ENCODE measurements around the gene HIVEP3. TPM values are rescaled to one million over a fixed set of nuclear protein-coding genes. Genes with fewer than 3 reads are reported as not detected.

HIVEP3 gene
- total RNA-seq, 1 donor from 2014 or later = 2.9 TPM

DNA sequence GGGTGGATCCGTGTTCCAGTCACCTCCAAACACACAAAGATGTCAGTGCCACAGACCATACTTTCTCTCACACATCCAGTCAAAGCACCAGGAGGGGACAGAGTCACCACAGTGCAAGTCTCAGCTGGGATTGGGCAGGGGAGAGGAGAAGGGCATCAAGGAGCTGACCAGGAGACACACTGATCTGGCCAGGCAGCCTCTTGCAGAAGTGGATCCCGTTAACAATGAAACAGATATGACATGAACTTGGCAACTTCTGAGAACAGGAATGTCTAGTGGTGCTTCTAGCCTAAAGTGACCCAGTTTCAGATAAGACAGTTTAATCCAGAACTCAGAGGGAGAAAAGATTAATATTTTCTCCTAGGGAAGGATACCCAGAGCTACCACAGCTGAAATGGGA is 71.0 kb downstream of the HIVEP3 start:
- H3K27ac ChIP-seq = no peak overlapping the region
- intact Hi-C loops (cut with DNase I) = no loop called here
- H3K36me3 ChIP-seq = no peaks in the 10 kb centered on the region
- DNase-seq (ENCODE audit: extremely low spot score in 2 of 2) = no peak
- peaks cover 3% of the 10 kb centered on the region for H3K4me1 ChIP-seq
- no peak overlapping the region for H3K4me3 ChIP-seq
- TF ChIP-seq, protein P1, sequence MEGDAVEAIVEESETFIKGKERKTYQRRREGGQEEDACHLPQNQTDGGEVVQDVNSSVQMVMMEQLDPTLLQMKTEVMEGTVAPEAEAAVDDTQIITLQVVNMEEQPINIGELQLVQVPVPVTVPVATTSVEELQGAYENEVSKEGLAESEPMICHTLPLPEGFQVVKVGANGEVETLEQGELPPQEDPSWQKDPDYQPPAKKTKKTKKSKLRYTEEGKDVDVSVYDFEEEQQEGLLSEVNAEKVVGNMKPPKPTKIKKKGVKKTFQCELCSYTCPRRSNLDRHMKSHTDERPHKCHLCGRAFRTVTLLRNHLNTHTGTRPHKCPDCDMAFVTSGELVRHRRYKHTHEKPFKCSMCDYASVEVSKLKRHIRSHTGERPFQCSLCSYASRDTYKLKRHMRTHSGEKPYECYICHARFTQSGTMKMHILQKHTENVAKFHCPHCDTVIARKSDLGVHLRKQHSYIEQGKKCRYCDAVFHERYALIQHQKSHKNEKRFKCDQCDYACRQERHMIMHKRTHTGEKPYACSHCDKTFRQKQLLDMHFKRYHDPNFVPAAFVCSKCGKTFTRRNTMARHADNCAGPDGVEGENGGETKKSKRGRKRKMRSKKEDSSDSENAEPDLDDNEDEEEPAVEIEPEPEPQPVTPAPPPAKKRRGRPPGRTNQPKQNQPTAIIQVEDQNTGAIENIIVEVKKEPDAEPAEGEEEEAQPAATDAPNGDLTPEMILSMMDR (IDR thresholded peaks at IDR 0.05) = no peak
- TF ChIP-seq POLR2A (IDR thresholded peaks at IDR 0.05) = no peak
- no peak for TF ChIP-seq POLR2AphosphoS5 (IDR thresholded peaks at IDR 0.05; ENCODE audit: insufficient read depth in 1 of 2, low read depth in 1 of 2)
- no peaks in the 10 kb centered on the region for H3K27me3 ChIP-seq
- H3K9me3 ChIP-seq = no peaks in the 10 kb centered on the region

DNA sequence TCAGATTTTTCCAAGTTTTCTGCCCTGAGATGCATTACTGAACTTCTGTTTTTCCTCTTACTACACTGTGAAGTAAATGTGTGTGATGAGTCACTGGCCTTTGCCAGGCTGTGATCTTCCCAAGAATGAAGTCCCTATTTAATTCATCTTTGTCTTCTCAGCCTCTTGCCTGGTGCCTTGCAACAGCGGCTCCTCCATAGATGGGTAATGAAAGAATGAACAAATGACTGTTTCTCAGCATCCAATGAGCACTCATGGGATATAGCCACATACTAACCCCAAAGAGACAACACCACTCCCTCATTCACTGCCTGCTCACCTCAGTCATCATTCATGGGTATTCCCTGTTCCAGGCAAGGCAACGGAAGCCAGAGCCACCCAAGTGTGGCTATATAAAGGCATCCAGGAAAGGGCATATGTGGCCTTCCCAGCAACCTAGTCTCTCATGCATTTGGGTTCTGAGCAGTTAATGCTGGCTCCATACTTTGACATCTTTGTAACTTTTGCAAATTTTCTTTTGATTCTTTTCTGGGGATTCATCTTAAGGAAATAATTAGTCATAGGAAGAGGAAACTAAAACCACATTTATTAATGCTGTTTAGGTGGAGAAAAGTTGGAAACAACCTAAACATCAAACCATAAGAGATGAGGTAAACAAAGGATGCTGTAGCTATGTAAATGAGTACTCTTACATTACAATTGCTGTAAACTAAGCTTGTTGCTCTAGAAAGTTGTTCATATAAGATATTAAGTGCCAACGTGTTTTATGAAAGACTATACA is 71.9 kb downstream of the HIVEP3 start:
- no peaks in the 10 kb centered on the region for H3K4me1 ChIP-seq
- DNase-seq (ENCODE audit: extremely low spot score in 2 of 2) = no peak
- TF ChIP-seq, protein P1 (IDR thresholded peaks at IDR 0.05) = no peak
- no peak for TF ChIP-seq POLR2AphosphoS5 (IDR thresholded peaks at IDR 0.05; ENCODE audit: insufficient read depth in 1 of 2, low read depth in 1 of 2)
- no peak for TF ChIP-seq POLR2A (IDR thresholded peaks at IDR 0.05)
- no peak overlapping the region for H3K27ac ChIP-seq
- no peaks in the 10 kb centered on the region for H3K27me3 ChIP-seq
- no peaks in the 10 kb centered on the region for H3K36me3 ChIP-seq
- intact Hi-C loops (cut with DNase I) = no loop called here
- H3K4me3 ChIP-seq = no peak overlapping the region
- H3K9me3 ChIP-seq = no peaks in the 10 kb centered on the region

DNA sequence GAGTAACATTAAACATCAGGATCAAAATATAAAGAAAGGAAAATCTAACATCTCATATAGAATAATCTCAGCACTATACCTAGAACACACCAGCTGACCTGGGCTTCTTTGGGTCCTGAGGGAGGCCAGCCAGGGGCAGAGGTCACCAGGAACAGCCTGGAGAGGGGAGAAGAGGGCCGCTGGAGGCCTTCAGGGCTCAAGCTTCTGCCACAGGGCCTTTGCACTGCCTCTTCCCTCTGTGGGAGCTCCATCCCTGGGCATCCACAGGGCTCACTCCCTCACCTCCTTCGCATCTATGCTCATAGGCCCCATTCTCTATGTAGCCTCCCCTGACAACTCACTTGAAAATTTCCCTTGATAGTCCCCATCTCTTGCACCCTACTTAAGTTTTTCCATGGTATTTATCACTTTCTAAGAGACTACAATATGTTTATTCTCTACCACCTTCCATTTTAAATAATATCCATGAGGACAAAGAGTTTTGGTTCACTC is 73.9 kb downstream of the HIVEP3 start:
- Histone ChIP-seq H3K4me1 (no peaks in the 10 kb centered on the region), H3K9me3 (no peaks in the 10 kb centered on the region), H3K4me3 (no peak overlapping the region), H3K27me3 (no peaks in the 10 kb centered on the region), H3K27ac (no peak overlapping the region), H3K36me3 (no peaks in the 10 kb centered on the region)
- no peak for DNase-seq (ENCODE audit: extremely low spot score in 2 of 2)
- intact Hi-C loops (cut with DNase I) = no loop called here
- TF ChIP-seq POLR2A (IDR thresholded peaks at IDR 0.05) = no peak
- TF ChIP-seq POLR2AphosphoS5 (IDR thresholded peaks at IDR 0.05; ENCODE audit: insufficient read depth in 1 of 2, low read depth in 1 of 2) = no peak
- TF ChIP-seq, protein P1 (IDR thresholded peaks at IDR 0.05) = no peak

DNA sequence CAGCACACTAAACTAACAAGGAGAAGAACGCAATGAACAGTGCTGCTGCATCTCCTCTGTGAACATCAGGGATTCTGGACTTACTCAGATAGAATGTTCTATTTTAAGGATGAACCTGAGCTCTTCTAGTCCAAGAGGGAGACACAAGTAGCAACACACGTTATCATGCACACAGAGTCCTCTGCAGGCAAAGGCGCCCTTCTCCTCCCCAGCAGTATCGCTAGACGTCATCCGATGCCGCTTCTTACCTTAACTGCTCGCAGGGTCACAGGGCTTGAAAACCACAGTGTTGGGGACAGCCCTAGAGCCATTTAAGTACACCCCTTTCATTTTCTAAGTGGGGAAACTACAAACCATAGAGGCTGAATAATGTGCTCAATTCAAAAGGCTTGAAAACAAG is 74.5 kb downstream of the HIVEP3 start:
- intact Hi-C loops (cut with DNase I) = no loop called here
- no peaks in the 10 kb centered on the region for H3K36me3 ChIP-seq
- no peak overlapping the region for H3K4me3 ChIP-seq
- H3K4me1 ChIP-seq = no peaks in the 10 kb centered on the region
- H3K27ac ChIP-seq = no peak overlapping the region
- H3K27me3 ChIP-seq = no peaks in the 10 kb centered on the region
- no peak for TF ChIP-seq POLR2A (IDR thresholded peaks at IDR 0.05)
- no peak for TF ChIP-seq POLR2AphosphoS5 (IDR thresholded peaks at IDR 0.05; ENCODE audit: insufficient read depth in 1 of 2, low read depth in 1 of 2)
- TF ChIP-seq, protein P1 (IDR thresholded peaks at IDR 0.05) = no peak
- DNase-seq (ENCODE audit: extremely low spot score in 2 of 2) = no peak
- no peaks in the 10 kb centered on the region for H3K9me3 ChIP-seq
